H7 (cell line): ENCODE results near the gene GARNL3. TPM values are rescaled to one million over a fixed set of nuclear protein-coding genes. Genes with fewer than 3 reads are reported as not detected.
A peak's percentile ranks its signal among the peaks of the same experiment; 100 is the strongest.

Experiments used
- DNase-seq: peaks from one replicate; pipeline ENCODE4 v3.0.0; 2012
- H3K27me3 ChIP-seq: 2 replicates; pipeline ENCODE4 v1.6.0; 2011; ENCODE audit warnings: mild to moderate bottlenecking, low read length; ENCODE audit not compliant: control insufficient read depth, insufficient read depth
- H3K36me3 ChIP-seq: replicated peaks from 2 replicates; pipeline ENCODE4 v1.5.1; 2011; ENCODE audit warnings: low read length; ENCODE audit not compliant: control insufficient read depth, insufficient read depth
- H3K4me3 ChIP-seq: 2 replicates; pipeline ENCODE4 v1.5.1; 2011; ENCODE audit warnings: low read depth, mild to moderate bottlenecking, control low read depth, low read length, moderate library complexity; ENCODE audit not compliant: insufficient read depth
- total RNA-seq: library from RNA; depleted of rRNA; stranded (reverse); fragments of >200 nt; shearing (Covaris generic); gene quantifications from 2 replicates; pipeline ENCODE4 v1.2.3, GENCODE V29; 2014

Gene GARNL3
- total RNA-seq, 1 experiment from 2014 or later: 2.9 TPM

GRCh38 chr9:127224883-127225739 is 39.5 kb upstream of the GARNL3 start:
- peaks cover 19% of the 10 kb centered on the region for H3K27me3 ChIP-seq
- peak overlapping the region; percentile 73 for H3K4me3 ChIP-seq
- no peaks in the 10 kb centered on the region for H3K36me3 ChIP-seq
- peak; percentile 100 for DNase-seq

- H3K4me3 ChIP-seq: peak overlapping the region; percentile 64
- DNase-seq: peak; percentile 21
- peaks cover 19% of the 10 kb centered on the region for H3K27me3 ChIP-seq
- no peaks in the 10 kb centered on the region for H3K36me3 ChIP-seq
These were observed 38.6 kb upstream of the GARNL3 start for GRCh38 chr9:127225801-127226625.

GRCh38 chr9:127229691-127230417 is 34.7 kb upstream of the GARNL3 start:
- Histone ChIP-seq H3K27me3 (peaks cover 17% of the 10 kb centered on the region), H3K36me3 (no peaks in the 10 kb centered on the region), H3K4me3 (no peak overlapping the region)
- no peak for DNase-seq

- no peaks in the 10 kb centered on the region for H3K36me3 ChIP-seq
- peaks cover 4% of the 10 kb centered on the region; the same call in 1 of the 2 replicates for H3K27me3 ChIP-seq
- no peak for DNase-seq
- no peak overlapping the region for H3K4me3 ChIP-seq
These were observed 32.9 kb upstream of the GARNL3 start for GRCh38 chr9:127231666-127232065.

- H3K27me3 ChIP-seq: no peaks in the 10 kb centered on the region
- no peaks in the 10 kb centered on the region; the same call in 1 of the 2 replicates for H3K36me3 ChIP-seq
- H3K4me3 ChIP-seq: no peak overlapping the region
- no peak for DNase-seq
These were observed 31.6 kb upstream of the GARNL3 start for GRCh38 chr9:127232833-127233549.

- Histone ChIP-seq H3K4me3 (no peak overlapping the region), H3K36me3 (no peaks in the 10 kb centered on the region; the same call in 1 of the 2 replicates)
- no peak for DNase-seq
These were observed 31.0 kb upstream of the GARNL3 start for GRCh38 chr9:127233550-127233949.

GRCh38 chr9:127233989-127234388 is 30.6 kb upstream of the GARNL3 start:
- no peak for DNase-seq
- no peaks in the 10 kb centered on the region for H3K27me3 ChIP-seq
- H3K4me3 ChIP-seq: no peak overlapping the region
- no peaks in the 10 kb centered on the region; the same call in 1 of the 2 replicates for H3K36me3 ChIP-seq

More at GRCh38 chr9:127233550-127233949, 31.0 kb upstream of the GARNL3 start:
- H3K27me3 ChIP-seq: no peaks in the 10 kb centered on the region

GRCh38 chr9:127237801-127238200 is 26.8 kb upstream of the GARNL3 start:
- Histone ChIP-seq H3K4me3 (no peak overlapping the region), H3K27me3 (no peaks in the 10 kb centered on the region), H3K36me3 (no peaks in the 10 kb centered on the region; the same call in 1 of the 2 replicates)
- DNase-seq: no peak

- no peaks in the 10 kb centered on the region; the same call in 1 of the 2 replicates for H3K36me3 ChIP-seq
- no peaks in the 10 kb centered on the region for H3K27me3 ChIP-seq
- no peak overlapping the region for H3K4me3 ChIP-seq
- DNase-seq: peak; percentile 35
These were observed 23.2 kb upstream of the GARNL3 start for GRCh38 chr9:127241354-127241753.

- Histone ChIP-seq H3K27me3 (no peaks in the 10 kb centered on the region), H3K4me3 (peak overlapping the region; percentile 76), H3K36me3 (no peaks in the 10 kb centered on the region)
- peak; percentile 96 for DNase-seq
These were observed 19.7 kb upstream of the GARNL3 start for GRCh38 chr9:127244609-127245601.

GRCh38 chr9:127245637-127246164 is 18.9 kb upstream of the GARNL3 start:
- no peaks in the 10 kb centered on the region for H3K27me3 ChIP-seq
- no peaks in the 10 kb centered on the region for H3K36me3 ChIP-seq
- peak overlapping the region; percentile 76 for H3K4me3 ChIP-seq
- DNase-seq: no peak

GRCh38 chr9:127248241-127248640 is 16.3 kb upstream of the GARNL3 start:
- Histone ChIP-seq H3K4me3 (no peak overlapping the region), H3K27me3 (no peaks in the 10 kb centered on the region), H3K36me3 (no peaks in the 10 kb centered on the region)
- no peak for DNase-seq

- no peaks in the 10 kb centered on the region for H3K27me3 ChIP-seq
- DNase-seq: no peak
- H3K36me3 ChIP-seq: no peaks in the 10 kb centered on the region
- no peak overlapping the region for H3K4me3 ChIP-seq
These were observed 14.7 kb upstream of the GARNL3 start for GRCh38 chr9:127249877-127250276.
